Measurements from ENCODE around the gene TRIO. TPM values are rescaled to one million over a fixed set of nuclear protein-coding genes. Genes with fewer than 3 reads are reported as not detected.

Gene TRIO
- total and polyA plus RNA-seq, 2 donors (not counting 3 experiments of a cell fraction or from before 2014, with no cell fraction given), result 82.9 to 248 TPM

- peak overlapping the region; percentile 47 for H3K4me2 ChIP-seq (ENCODE audit: insufficient read depth, low read length)
- no peak overlapping the region for H3K4me3 ChIP-seq (replicated peaks in 1 of 3; ENCODE audit: insufficient read depth in 1 of 3, low read depth in 1 of 3, low read length in 3 of 3)
- H3K27me3 ChIP-seq (ENCODE audit: control insufficient read depth in 2 of 2, insufficient read depth in 2 of 2, low read length in 2 of 2), result no peaks in the 10 kb centered on the region
- intact Hi-C loops (cut with micrococcal nuclease) (loop anchor here (2.0 to 5.0 kb wide), 2 partner anchors 29 to 149 kb away; no protein-coding TSS in a partner anchor), dilution Hi-C loops (cut with MboI; ENCODE audit: extremely low pct_ligation_motif_present, low sequenced_read_pairs) (no loop called here)
- TF ChIP-seq EZH2 (IDR thresholded peaks at IDR 0.05; ENCODE audit: borderline replicate concordance, low read depth, low read length, severe bottlenecking) (no peak), MAX (IDR thresholded peaks at IDR 0.05; ENCODE audit: insufficient read depth, insufficient read length) (no peak), JUN (IDR thresholded peaks at IDR 0.05; ENCODE audit: borderline replicate concordance, insufficient read depth, insufficient read length, low read depth) (peak; percentile 40), FOS (IDR thresholded peaks at IDR 0.05; ENCODE audit: borderline replicate concordance, insufficient read depth, low read length) (peak; percentile 81), MYC (IDR thresholded peaks at IDR 0.05; ENCODE audit: low read depth, low read length) (no peak), POLR2AphosphoS5 (IDR thresholded peaks at IDR 0.05; ENCODE audit: insufficient read depth, low read depth, low read length) (peak; percentile 19)
- H3K4me1 ChIP-seq (ENCODE audit: control insufficient read depth, extremely low read depth, insufficient read depth, low read length), result peaks cover 80% of the 10 kb centered on the region
- no peaks in the 10 kb centered on the region for H3K36me3 ChIP-seq (ENCODE audit: control insufficient read depth in 2 of 2, extremely low read depth in 1 of 2, insufficient read depth in 2 of 2, low read length in 2 of 2)
- H3K27ac ChIP-seq (ENCODE audit: insufficient read depth, low read depth, low read length), result peak overlapping the region; percentile 74
- ChIA-PET CTCF (interaction anchor here (1.0 to 1.7 kb wide), 9 partner anchors 11 to 462 kb away, joined by 3 to 9 read pairs (median 4); partner anchors contain the start of gene TRIO), POLR2A (interaction anchor here (0.8 to 1.0 kb wide), 2 partner anchors 19 to 36 kb away, joined by 4 read pairs; no protein-coding TSS in a partner anchor)
- FAIRE-seq, result peak; percentile 79
- H2AFZ ChIP-seq (ENCODE audit: low read depth, low read length), result no peak overlapping the region
- peak; percentile 80 for DNase-seq (ENCODE audit: low read depth, low spot score)
- no peaks in the 10 kb centered on the region for H4K20me1 ChIP-seq (replicated peaks; ENCODE audit: control insufficient read depth, extremely low read depth, insufficient read depth, low read length)
- peak overlapping the region; percentile 27 for H3K9ac ChIP-seq (replicated peaks; ENCODE audit: extremely low read depth, insufficient read depth, low read length)
- peaks cover 95% of the 10 kb centered on the region for H3K79me2 ChIP-seq (ENCODE audit: control insufficient read depth, insufficient read depth, low read length)
- no peaks in the 10 kb centered on the region for H3K9me1 ChIP-seq (replicated peaks; ENCODE audit: control insufficient read depth, extremely low read depth, insufficient read depth, low read length)
- no peaks in the 10 kb centered on the region for H3K9me3 ChIP-seq (replicated peaks; ENCODE audit: control insufficient read depth, insufficient read depth, low read length)
- BruUV-seq (replicated peaks), result TSS peak; percentile 36
Measured at GRCh38 chr5:14186059-14186830, 43.1 kb downstream of the TRIO start.
